ENCODE data around the gene CASK.

Gene CASK

GRCh38 chrX:41870719-41871151 lies 52.6 kb downstream of the CASK start:
- FAIRE-seq (no peak), DNase-seq (ENCODE audit: insufficient read length) (no peak)
- TF ChIP-seq POLR2AphosphoS5 (IDR thresholded peaks at IDR 0.05; ENCODE audit: low read depth, low read length) (no peak), POLR2A (IDR thresholded peaks at IDR 0.05; ENCODE audit: low read depth, low read length) (no peak), TAF1 (IDR thresholded peaks at IDR 0.05; ENCODE audit: borderline replicate concordance, low read depth, low read length) (no peak)

- FAIRE-seq (no peak), DNase-seq (ENCODE audit: insufficient read length) (no peak)
- TF ChIP-seq POLR2AphosphoS5 (IDR thresholded peaks at IDR 0.05; ENCODE audit: low read depth, low read length) (no peak), POLR2A (IDR thresholded peaks at IDR 0.05; ENCODE audit: low read depth, low read length) (no peak), TAF1 (IDR thresholded peaks at IDR 0.05; ENCODE audit: borderline replicate concordance, low read depth, low read length) (no peak)
Observed at GRCh38 chrX:41868392-41868977, 54.9 kb downstream of the CASK start.

DNA sequence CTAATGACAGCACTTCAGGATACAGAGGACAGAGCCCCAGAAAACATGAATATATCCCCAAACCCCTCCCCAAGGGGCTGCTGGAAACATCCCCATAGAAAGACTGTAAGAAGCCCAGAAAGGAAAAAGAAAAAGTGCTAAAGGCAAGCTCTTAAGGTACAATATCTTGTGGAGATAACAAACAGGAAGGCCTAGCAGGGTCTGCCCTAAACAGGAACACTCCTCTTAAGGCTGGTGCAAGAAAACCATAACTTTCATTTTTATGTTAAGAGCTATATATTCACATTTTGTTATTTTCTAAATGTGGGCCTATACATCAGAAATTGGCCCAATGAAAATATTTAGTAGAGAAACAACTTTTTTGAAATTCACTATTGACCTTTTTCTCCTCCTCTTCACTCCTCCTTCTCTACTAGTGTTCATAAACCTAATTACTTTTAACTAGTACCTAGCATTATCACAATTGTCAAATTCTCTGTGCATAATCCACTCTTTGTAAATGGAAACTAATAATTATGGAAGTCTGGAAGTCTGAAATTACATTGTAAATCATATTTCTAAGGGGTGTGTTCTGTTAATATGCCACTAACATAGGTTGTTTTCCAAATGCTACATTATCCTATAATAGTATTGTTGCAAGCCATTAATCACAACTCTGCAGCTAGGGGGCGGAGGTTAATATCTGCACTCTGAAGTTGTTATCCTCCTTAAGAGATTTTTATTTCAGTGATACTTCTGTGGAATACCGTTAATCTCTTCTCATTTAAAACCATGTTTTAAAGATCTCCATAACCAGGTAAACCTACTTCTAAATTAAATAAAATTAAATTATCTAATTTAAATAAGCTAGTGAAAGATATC lies 59.8 kb downstream of the CASK start:
- TF ChIP-seq POLR2AphosphoS5 (IDR thresholded peaks at IDR 0.05; ENCODE audit: low read depth, low read length) (no peak), POLR2A (IDR thresholded peaks at IDR 0.05; ENCODE audit: low read depth, low read length) (no peak), TAF1 (IDR thresholded peaks at IDR 0.05; ENCODE audit: borderline replicate concordance, low read depth, low read length) (no peak)
- DNase-seq (ENCODE audit: insufficient read length), result no peak
- no peak for FAIRE-seq

DNA sequence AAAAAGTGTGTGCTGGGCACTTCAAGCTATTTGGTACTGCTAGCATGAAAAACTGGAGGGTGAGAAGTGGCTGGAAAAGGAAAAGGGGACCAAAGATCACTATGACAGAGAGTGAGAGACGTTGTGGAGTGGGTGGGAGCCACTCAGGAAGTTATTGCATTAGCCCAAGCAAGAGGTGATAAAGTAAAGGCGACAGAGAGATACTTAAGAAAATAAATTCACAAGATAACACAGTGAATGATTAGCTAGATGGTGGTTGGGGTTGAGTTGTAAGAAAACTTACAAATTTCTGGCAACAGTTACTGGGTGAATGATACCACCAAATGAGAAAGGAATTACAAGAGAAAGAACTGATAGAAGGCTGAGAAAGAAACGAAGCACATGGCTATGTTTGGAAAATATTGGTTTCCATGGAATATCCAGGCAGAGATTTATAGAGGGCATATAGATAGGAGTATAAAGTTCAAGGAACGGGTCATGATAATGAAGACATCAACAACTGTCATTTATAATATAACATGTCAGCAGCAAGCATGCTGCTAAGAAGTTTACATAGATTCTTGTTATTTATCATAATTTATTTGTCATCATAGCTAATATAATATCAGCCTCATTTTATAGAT lies 60.7 kb downstream of the CASK start:
- no peak for FAIRE-seq

GRCh38 chrX:41858161-41858775 lies 65.1 kb downstream of the CASK start:
- FAIRE-seq, result no peak
- TF ChIP-seq POLR2AphosphoS5 (IDR thresholded peaks at IDR 0.05; ENCODE audit: low read depth, low read length) (no peak), POLR2A (IDR thresholded peaks at IDR 0.05; ENCODE audit: low read depth, low read length) (no peak), TAF1 (IDR thresholded peaks at IDR 0.05; ENCODE audit: borderline replicate concordance, low read depth, low read length) (no peak)
- DNase-seq (ENCODE audit: insufficient read length), result no peak

More for the DNA sequence above, 60.7 kb downstream of the CASK start:
- no peak for TF ChIP-seq TAF1 (IDR thresholded peaks at IDR 0.05; ENCODE audit: borderline replicate concordance, low read depth, low read length)
- no peak for DNase-seq (ENCODE audit: insufficient read length)

DNA sequence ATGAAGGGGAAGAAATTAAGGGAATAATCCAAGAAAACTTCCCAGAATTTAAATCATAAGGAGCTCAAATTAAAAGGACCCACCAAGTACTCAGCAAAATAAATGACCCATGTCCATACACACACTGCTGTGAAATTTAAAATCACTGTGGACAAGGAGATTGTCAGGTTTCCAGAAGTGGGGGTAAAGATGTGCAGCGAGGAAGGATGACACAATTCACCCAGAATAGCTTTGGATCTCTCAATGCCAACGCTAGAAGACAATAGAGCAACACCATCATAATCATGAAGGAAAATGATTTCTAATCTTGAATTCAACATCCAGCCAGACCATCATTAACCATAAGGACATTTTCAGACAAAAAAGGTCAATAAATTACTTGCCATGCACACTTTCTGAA lies 65.7 kb downstream of the CASK start:
- DNase-seq (ENCODE audit: insufficient read length) (no peak), FAIRE-seq (no peak)
- TF ChIP-seq TAF1 (IDR thresholded peaks at IDR 0.05; ENCODE audit: borderline replicate concordance, low read depth, low read length) (no peak), POLR2AphosphoS5 (IDR thresholded peaks at IDR 0.05; ENCODE audit: low read depth, low read length) (no peak), POLR2A (IDR thresholded peaks at IDR 0.05; ENCODE audit: low read depth, low read length) (no peak)

DNA sequence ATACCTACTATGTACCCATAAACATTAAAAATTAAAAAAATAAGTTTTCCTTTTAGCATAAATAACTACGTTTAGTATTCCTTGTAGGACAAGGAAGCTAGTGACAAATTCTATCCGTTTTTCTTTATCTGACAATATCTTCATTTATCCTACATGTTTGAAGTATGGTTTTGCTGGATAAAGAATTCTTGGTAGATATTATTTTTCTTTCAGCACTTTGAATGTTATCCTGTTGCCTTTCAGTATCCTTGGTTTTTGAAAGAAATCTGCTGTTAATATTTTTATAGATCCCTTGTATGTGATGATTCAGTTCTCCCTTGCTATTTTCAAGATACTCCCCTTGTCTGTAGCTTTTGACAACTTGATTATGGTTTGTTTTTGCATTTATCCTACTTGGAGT lies 76.6 kb downstream of the CASK start:
- TF ChIP-seq POLR2AphosphoS5 (IDR thresholded peaks at IDR 0.05; ENCODE audit: low read depth, low read length), result no peak
- no peak for TF ChIP-seq POLR2A (IDR thresholded peaks at IDR 0.05; ENCODE audit: low read depth, low read length)
- DNase-seq (ENCODE audit: insufficient read length) (no peak), FAIRE-seq (no peak)

GRCh38 chrX:41837270-41837944 lies 85.9 kb downstream of the CASK start:
- TF ChIP-seq TAF1 (IDR thresholded peaks at IDR 0.05; ENCODE audit: borderline replicate concordance, low read depth, low read length) (no peak), POLR2A (IDR thresholded peaks at IDR 0.05; ENCODE audit: low read depth, low read length) (no peak), POLR2AphosphoS5 (IDR thresholded peaks at IDR 0.05; ENCODE audit: low read depth, low read length) (no peak)
- no peak for DNase-seq (ENCODE audit: insufficient read length)
- FAIRE-seq, result no peak

DNA sequence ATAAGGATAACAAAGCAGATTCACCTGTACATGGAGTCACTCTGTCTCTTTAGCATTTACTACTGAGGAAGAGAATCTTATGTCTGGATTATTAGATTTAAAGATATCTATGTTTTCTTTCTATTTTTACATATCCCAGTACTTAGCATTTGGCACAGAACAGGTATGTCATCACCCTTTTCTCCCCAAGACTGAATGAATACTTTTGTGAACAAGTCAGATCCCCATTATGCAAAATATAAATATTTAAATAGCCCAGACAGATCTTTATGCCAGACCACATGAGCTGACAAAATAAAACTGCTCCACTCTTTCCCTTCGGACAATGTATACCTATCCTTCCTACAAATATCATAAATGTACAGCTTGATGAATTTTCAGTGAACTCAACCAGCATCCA lies 94.5 kb downstream of the CASK start:
- TF ChIP-seq POLR2A (IDR thresholded peaks at IDR 0.05; ENCODE audit: low read depth, low read length) (no peak), TAF1 (IDR thresholded peaks at IDR 0.05; ENCODE audit: borderline replicate concordance, low read depth, low read length) (no peak), POLR2AphosphoS5 (IDR thresholded peaks at IDR 0.05; ENCODE audit: low read depth, low read length) (no peak)
- no peak for DNase-seq (ENCODE audit: insufficient read length)
- FAIRE-seq, result no peak

- TF ChIP-seq POLR2AphosphoS5 (IDR thresholded peaks at IDR 0.05; ENCODE audit: low read depth, low read length) (no peak), TAF1 (IDR thresholded peaks at IDR 0.05; ENCODE audit: borderline replicate concordance, low read depth, low read length) (no peak), POLR2A (IDR thresholded peaks at IDR 0.05; ENCODE audit: low read depth, low read length) (no peak)
- DNase-seq (ENCODE audit: insufficient read length) (no peak), FAIRE-seq (no peak)
Observed at GRCh38 chrX:41827886-41828285, 95.5 kb downstream of the CASK start.

GRCh38 chrX:41825796-41826195 lies 97.6 kb downstream of the CASK start:
- no peak for FAIRE-seq
- DNase-seq (ENCODE audit: insufficient read length), result no peak
- TF ChIP-seq POLR2AphosphoS5 (IDR thresholded peaks at IDR 0.05; ENCODE audit: low read depth, low read length) (no peak), POLR2A (IDR thresholded peaks at IDR 0.05; ENCODE audit: low read depth, low read length) (no peak), TAF1 (IDR thresholded peaks at IDR 0.05; ENCODE audit: borderline replicate concordance, low read depth, low read length) (no peak)
